ENCODE results near the gene CDK14.
"Not testable (repeated sequence)": the region's sequence is repeated elsewhere in the genome, so short reads cannot be mapped to it uniquely, and the experiment has no call there.

Gene CDK14

GRCh38 chr7:90639683-90640082 is 43.6 kb downstream of the CDK14 start:
- not testable (repeated sequence) for H3K27me3 Mint-ChIP-seq; H3K9me3 Mint-ChIP-seq; H3K36me3 Mint-ChIP-seq (ENCODE audit: low read depth); H3K27ac Mint-ChIP-seq; H3K4me1 Mint-ChIP-seq (ENCODE audit: low read depth); H3K4me3 Mint-ChIP-seq; DNase-seq

GRCh38 chr7:90642978-90643377 is 46.9 kb downstream of the CDK14 start:
- Mint-ChIP-seq H3K4me1 (ENCODE audit: low read depth) (no peaks in the 10 kb centered on the region), H3K36me3 (ENCODE audit: low read depth) (no peaks in the 10 kb centered on the region), H3K27me3 (no peaks in the 10 kb centered on the region), H3K9me3 (peaks cover 8% of the 10 kb centered on the region), H3K27ac (no peak overlapping the region), H3K4me3 (no peak overlapping the region)
- no peak for DNase-seq

- Mint-ChIP-seq H3K36me3 (ENCODE audit: low read depth) (no peaks in the 10 kb centered on the region), H3K4me1 (ENCODE audit: low read depth) (no peaks in the 10 kb centered on the region), H3K27ac (no peak overlapping the region), H3K4me3 (no peak overlapping the region), H3K27me3 (no peaks in the 10 kb centered on the region), H3K9me3 (peaks cover 8% of the 10 kb centered on the region)
- no peak for DNase-seq
Measured at GRCh38 chr7:90645784-90646183, 49.7 kb downstream of the CDK14 start.

GRCh38 chr7:90648107-90648506 is 52.0 kb downstream of the CDK14 start:
- no peak overlapping the region for H3K4me3 Mint-ChIP-seq
- H3K9me3 Mint-ChIP-seq: peaks cover 2% of the 10 kb centered on the region
- no peak overlapping the region for H3K27ac Mint-ChIP-seq
- no peak for DNase-seq
- no peaks in the 10 kb centered on the region for H3K27me3 Mint-ChIP-seq
- H3K4me1 Mint-ChIP-seq (ENCODE audit: low read depth): no peaks in the 10 kb centered on the region
- no peaks in the 10 kb centered on the region for H3K36me3 Mint-ChIP-seq (ENCODE audit: low read depth)

GRCh38 chr7:90648834-90649233 is 52.7 kb downstream of the CDK14 start:
- no peak for DNase-seq
- no peak overlapping the region for H3K27ac Mint-ChIP-seq
- no peaks in the 10 kb centered on the region for H3K27me3 Mint-ChIP-seq

GRCh38 chr7:90654718-90655427 is 58.8 kb downstream of the CDK14 start:
- no peaks in the 10 kb centered on the region for H3K36me3 Mint-ChIP-seq (ENCODE audit: low read depth)
- no peak overlapping the region for H3K4me3 Mint-ChIP-seq
- no peak for DNase-seq
- H3K27ac Mint-ChIP-seq: no peak overlapping the region
- peaks cover 2% of the 10 kb centered on the region for H3K9me3 Mint-ChIP-seq
- no peaks in the 10 kb centered on the region for H3K4me1 Mint-ChIP-seq (ENCODE audit: low read depth)
- no peaks in the 10 kb centered on the region for H3K27me3 Mint-ChIP-seq

More at GRCh38 chr7:90648834-90649233, 52.7 kb downstream of the CDK14 start:
- Mint-ChIP-seq H3K4me3 (no peak overlapping the region), H3K9me3 (peaks cover 2% of the 10 kb centered on the region), H3K4me1 (ENCODE audit: low read depth) (no peaks in the 10 kb centered on the region), H3K36me3 (ENCODE audit: low read depth) (no peaks in the 10 kb centered on the region)

- H3K4me1 Mint-ChIP-seq (ENCODE audit: low read depth): no peaks in the 10 kb centered on the region
- H3K27ac Mint-ChIP-seq: no peak overlapping the region
Measured at GRCh38 chr7:90655566-90655965, 59.4 kb downstream of the CDK14 start.

GRCh38 chr7:90657481-90657880 is 61.4 kb downstream of the CDK14 start:
- no peak for DNase-seq
- Mint-ChIP-seq H3K4me3 (no peak overlapping the region), H3K27ac (no peak overlapping the region), H3K27me3 (no peaks in the 10 kb centered on the region), H3K9me3 (no peaks in the 10 kb centered on the region), H3K4me1 (ENCODE audit: low read depth) (no peaks in the 10 kb centered on the region), H3K36me3 (ENCODE audit: low read depth) (no peaks in the 10 kb centered on the region)

More at GRCh38 chr7:90655566-90655965, 59.4 kb downstream of the CDK14 start:
- Mint-ChIP-seq H3K4me3 (no peak overlapping the region), H3K9me3 (no peaks in the 10 kb centered on the region), H3K36me3 (ENCODE audit: low read depth) (no peaks in the 10 kb centered on the region), H3K27me3 (no peaks in the 10 kb centered on the region)
- DNase-seq: no peak

GRCh38 chr7:90660100-90660499 is 64.0 kb downstream of the CDK14 start:
- Mint-ChIP-seq H3K36me3 (ENCODE audit: low read depth) (no peaks in the 10 kb centered on the region), H3K4me1 (ENCODE audit: low read depth) (no peaks in the 10 kb centered on the region), H3K27me3 (no peaks in the 10 kb centered on the region), H3K4me3 (no peak overlapping the region), H3K27ac (no peak overlapping the region), H3K9me3 (no peaks in the 10 kb centered on the region)
- no peak for DNase-seq

GRCh38 chr7:90660819-90661218 is 64.7 kb downstream of the CDK14 start:
- H3K36me3 Mint-ChIP-seq (ENCODE audit: low read depth): no peaks in the 10 kb centered on the region
- no peaks in the 10 kb centered on the region for H3K27me3 Mint-ChIP-seq
- no peaks in the 10 kb centered on the region for H3K9me3 Mint-ChIP-seq
- H3K4me3 Mint-ChIP-seq: no peak overlapping the region
- DNase-seq: no peak
- no peak overlapping the region for H3K27ac Mint-ChIP-seq
- no peaks in the 10 kb centered on the region for H3K4me1 Mint-ChIP-seq (ENCODE audit: low read depth)

- H3K4me3 Mint-ChIP-seq: no peak overlapping the region
- no peak for DNase-seq
- no peaks in the 10 kb centered on the region for H3K9me3 Mint-ChIP-seq
- no peak overlapping the region for H3K27ac Mint-ChIP-seq
- H3K27me3 Mint-ChIP-seq: no peaks in the 10 kb centered on the region
- no peaks in the 10 kb centered on the region for H3K4me1 Mint-ChIP-seq (ENCODE audit: low read depth)
- no peaks in the 10 kb centered on the region for H3K36me3 Mint-ChIP-seq (ENCODE audit: low read depth)
Measured at GRCh38 chr7:90661290-90662151, 65.4 kb downstream of the CDK14 start.

GRCh38 chr7:90663176-90663575 is 67.1 kb downstream of the CDK14 start:
- H3K36me3 Mint-ChIP-seq (ENCODE audit: low read depth): no peaks in the 10 kb centered on the region
- no peak overlapping the region for H3K4me3 Mint-ChIP-seq
- no peak for DNase-seq
- H3K27me3 Mint-ChIP-seq: no peaks in the 10 kb centered on the region
- no peaks in the 10 kb centered on the region for H3K9me3 Mint-ChIP-seq
- no peak overlapping the region for H3K27ac Mint-ChIP-seq
- H3K4me1 Mint-ChIP-seq (ENCODE audit: low read depth): no peaks in the 10 kb centered on the region

- DNase-seq: no peak
- Mint-ChIP-seq H3K27me3 (no peaks in the 10 kb centered on the region), H3K9me3 (no peaks in the 10 kb centered on the region), H3K4me3 (no peak overlapping the region), H3K36me3 (ENCODE audit: low read depth) (no peaks in the 10 kb centered on the region), H3K4me1 (ENCODE audit: low read depth) (no peaks in the 10 kb centered on the region), H3K27ac (no peak overlapping the region)
Measured at GRCh38 chr7:90666186-90666585, 70.1 kb downstream of the CDK14 start.

- Mint-ChIP-seq H3K4me3 (no peak overlapping the region), H3K27me3 (no peaks in the 10 kb centered on the region), H3K4me1 (ENCODE audit: low read depth) (no peaks in the 10 kb centered on the region), H3K9me3 (no peaks in the 10 kb centered on the region), H3K36me3 (ENCODE audit: low read depth) (no peaks in the 10 kb centered on the region), H3K27ac (no peak overlapping the region)
- no peak for DNase-seq
Measured at GRCh38 chr7:90668992-90669391, 72.9 kb downstream of the CDK14 start.

- H3K4me1 Mint-ChIP-seq (ENCODE audit: low read depth): no peaks in the 10 kb centered on the region
- no peaks in the 10 kb centered on the region for H3K27me3 Mint-ChIP-seq
- H3K27ac Mint-ChIP-seq: no peak overlapping the region
- DNase-seq: no peak
- H3K4me3 Mint-ChIP-seq: no peak overlapping the region
- H3K36me3 Mint-ChIP-seq (ENCODE audit: low read depth): no peaks in the 10 kb centered on the region
- no peaks in the 10 kb centered on the region for H3K9me3 Mint-ChIP-seq
Measured at GRCh38 chr7:90669492-90669891, 73.4 kb downstream of the CDK14 start.

Measured in activated T-cell treated with anti-CD3 and anti-CD28 coated beads, Interleukin-2, amount 50 U/mL, for 24 hours (primary cell).